Natural killer cell (primary cell): ENCODE results near the gene RAC2. TPM values are rescaled to one million over a fixed set of nuclear protein-coding genes. Genes with fewer than 3 reads are reported as not detected.

Experiments used
- ATAC-seq, 3 donors: fragments of 150-1000 bp in 2 of 3; fragments of 200-7000 bp in 1 of 3; cut with Tn5 transposase; 1 replicate in 1 of 3; 2 replicates in 2 of 3; pipeline ENCODE4 v1.10.0; 2021; ENCODE audit warnings: mild to moderate bottlenecking in 2 of 3, moderate library complexity in 2 of 3
- DNase-seq, 2 donors: peaks; one replicate each; pipeline versions ENCODE4 v3.0.0 to v3.0.0-alpha.2; 2013 to 2021; ENCODE audit warnings: mixed read lengths in 1 of 2
- H3K27ac ChIP-seq: one replicate; pipeline ENCODE4 v1.5.1; 2013; ENCODE audit warnings: mild to moderate bottlenecking, low read length
- H3K27me3 ChIP-seq: one replicate; pipeline ENCODE4 v1.6.1; 2013; ENCODE audit warnings: low read length; ENCODE audit not compliant: control insufficient read depth, insufficient read depth
- H3K36me3 ChIP-seq: one replicate; pipeline ENCODE4 v1.6.1; 2013; ENCODE audit warnings: low read length; ENCODE audit not compliant: control insufficient read depth, insufficient read depth
- H3K4me1 ChIP-seq: one replicate; pipeline ENCODE4 v1.6.1; 2013; ENCODE audit warnings: low read length; ENCODE audit not compliant: control insufficient read depth, insufficient read depth
- H3K4me3 ChIP-seq: one replicate; pipeline ENCODE4 v1.5.1; 2013; ENCODE audit warnings: low read length
- H3K9me3 ChIP-seq: one replicate; pipeline ENCODE4 v1.6.1; 2013; ENCODE audit warnings: low read length; ENCODE audit not compliant: control insufficient read depth, insufficient read depth
- H3K27ac Mint-ChIP-seq, 2 donors: one replicate each; pipeline ENCODE4 v1.8.0; 2022; ENCODE audit warnings: mild to moderate bottlenecking in 2 of 2, mixed read lengths in 2 of 2, moderate library complexity in 1 of 2
- H3K27me3 Mint-ChIP-seq, 2 donors: one replicate each; pipeline ENCODE4 v1.8.0; 2022; ENCODE audit warnings: low read depth in 2 of 2, mixed read lengths in 2 of 2
- H3K36me3 Mint-ChIP-seq: one replicate; pipeline ENCODE4 v1.8.0; 2022; ENCODE audit warnings: mixed read lengths
- H3K4me1 Mint-ChIP-seq, 2 donors: one replicate each; pipeline ENCODE4 v1.8.0; 2022; ENCODE audit warnings: mixed read lengths in 2 of 2
- H3K4me3 Mint-ChIP-seq: one replicate; pipeline ENCODE4 v1.8.0; 2022; ENCODE audit warnings: mild to moderate bottlenecking, moderate library complexity, mixed read lengths
- H3K9me3 Mint-ChIP-seq, 2 donors: one replicate each; pipeline ENCODE4 v1.8.0; 2022; ENCODE audit warnings: mixed read lengths in 2 of 2
- WGBS: methylation state at CpG from one replicate; pipeline ENCODE4 v1.1.7; 2013; ENCODE audit warnings: missing lambda C conversion rate; ENCODE audit not compliant: insufficient coverage; 5-methylcytosine and 5-hydroxymethylcytosine counted together
- intact Hi-C: fragments of 100-400 bp; cut with micrococcal nuclease; formaldehyde crosslinking; loops from one replicate; pipeline ENCODE4 v1.14.2; 2022
- total RNA-seq, 4 donors: library from RNA; stranded (reverse); fragments of 120-200 nt in 1 of 4; gene quantifications; one replicate each; pipeline versions ENCODE4 v1.2.3 to v1.2.4, GENCODE V29; 2013 to 2022
- TF ChIP-seq, protein P1 (sequence below): fragments of 200-600 bp; IDR thresholded peaks from one replicate; pipeline ENCODE4 v1.8.0; 2022; ENCODE audit warnings: antibody characterized with exemption

Gene RAC2
- total RNA-seq, 3 donors from 2014 or later (not counting 1 experiment from before 2014, with no cell fraction given): 647 to 744 (median 741) TPM

DNA sequence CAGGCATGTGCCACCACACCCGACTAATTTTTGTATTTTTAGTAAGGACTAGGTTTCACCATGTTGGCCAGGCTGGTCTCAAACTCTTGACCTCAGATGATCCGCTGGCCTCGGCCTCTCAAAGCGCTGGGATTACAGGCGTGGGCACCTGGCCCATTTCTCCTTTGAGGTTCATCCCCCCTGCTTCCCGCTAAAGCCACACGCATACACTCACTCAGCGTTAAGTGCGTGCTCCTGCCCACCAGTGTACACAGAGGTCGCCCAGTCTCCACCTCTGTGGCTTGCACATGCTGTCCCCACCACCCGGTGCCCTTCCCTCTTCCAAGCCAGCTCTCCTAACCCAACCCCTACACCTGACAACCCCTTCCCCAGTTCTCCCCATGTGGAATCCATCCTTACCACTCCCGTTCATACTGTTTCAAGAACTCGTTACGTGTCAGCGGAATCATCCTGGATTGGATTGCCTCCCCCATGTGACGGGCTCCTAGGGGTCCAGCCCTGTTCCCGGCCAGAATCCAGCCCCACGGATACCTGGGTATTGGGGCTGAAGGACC, 22.6 kb upstream of the RAC2 start:
- no peaks in the 10 kb centered on the region for H3K36me3 ChIP-seq
- Mint-ChIP-seq H3K27me3 (peaks cover 0 to 6% of the 10 kb centered on the region in 2 donors), H3K4me3 (peak overlapping the region; percentile 89), H3K4me1 (peaks cover 24% of the 10 kb centered on the region in 2 donors), H3K27ac (peak overlapping the region; percentile 88 to 96), H3K36me3 (no peaks in the 10 kb centered on the region), H3K9me3 (no peaks in the 10 kb centered on the region)
- H3K27me3 ChIP-seq: no peaks in the 10 kb centered on the region
- TF ChIP-seq, protein P1, sequence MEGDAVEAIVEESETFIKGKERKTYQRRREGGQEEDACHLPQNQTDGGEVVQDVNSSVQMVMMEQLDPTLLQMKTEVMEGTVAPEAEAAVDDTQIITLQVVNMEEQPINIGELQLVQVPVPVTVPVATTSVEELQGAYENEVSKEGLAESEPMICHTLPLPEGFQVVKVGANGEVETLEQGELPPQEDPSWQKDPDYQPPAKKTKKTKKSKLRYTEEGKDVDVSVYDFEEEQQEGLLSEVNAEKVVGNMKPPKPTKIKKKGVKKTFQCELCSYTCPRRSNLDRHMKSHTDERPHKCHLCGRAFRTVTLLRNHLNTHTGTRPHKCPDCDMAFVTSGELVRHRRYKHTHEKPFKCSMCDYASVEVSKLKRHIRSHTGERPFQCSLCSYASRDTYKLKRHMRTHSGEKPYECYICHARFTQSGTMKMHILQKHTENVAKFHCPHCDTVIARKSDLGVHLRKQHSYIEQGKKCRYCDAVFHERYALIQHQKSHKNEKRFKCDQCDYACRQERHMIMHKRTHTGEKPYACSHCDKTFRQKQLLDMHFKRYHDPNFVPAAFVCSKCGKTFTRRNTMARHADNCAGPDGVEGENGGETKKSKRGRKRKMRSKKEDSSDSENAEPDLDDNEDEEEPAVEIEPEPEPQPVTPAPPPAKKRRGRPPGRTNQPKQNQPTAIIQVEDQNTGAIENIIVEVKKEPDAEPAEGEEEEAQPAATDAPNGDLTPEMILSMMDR: no peak
- ATAC-seq (peak in 2 of 3 donors; percentile 27 to 29), DNase-seq (no peak)
- H3K27ac ChIP-seq: peak overlapping the region; percentile 89
- H3K9me3 ChIP-seq: peaks cover 11% of the 10 kb centered on the region
- H3K4me1 ChIP-seq: peaks cover 15% of the 10 kb centered on the region
- intact Hi-C loops: loop anchor here (1.0 kb wide), 1 partner anchor 191 kb away; no protein-coding TSS in a partner anchor
- H3K4me3 ChIP-seq: peak overlapping the region; percentile 67
- WGBS: 42% methylated on average over 18 of the region's 18 CpGs

DNA sequence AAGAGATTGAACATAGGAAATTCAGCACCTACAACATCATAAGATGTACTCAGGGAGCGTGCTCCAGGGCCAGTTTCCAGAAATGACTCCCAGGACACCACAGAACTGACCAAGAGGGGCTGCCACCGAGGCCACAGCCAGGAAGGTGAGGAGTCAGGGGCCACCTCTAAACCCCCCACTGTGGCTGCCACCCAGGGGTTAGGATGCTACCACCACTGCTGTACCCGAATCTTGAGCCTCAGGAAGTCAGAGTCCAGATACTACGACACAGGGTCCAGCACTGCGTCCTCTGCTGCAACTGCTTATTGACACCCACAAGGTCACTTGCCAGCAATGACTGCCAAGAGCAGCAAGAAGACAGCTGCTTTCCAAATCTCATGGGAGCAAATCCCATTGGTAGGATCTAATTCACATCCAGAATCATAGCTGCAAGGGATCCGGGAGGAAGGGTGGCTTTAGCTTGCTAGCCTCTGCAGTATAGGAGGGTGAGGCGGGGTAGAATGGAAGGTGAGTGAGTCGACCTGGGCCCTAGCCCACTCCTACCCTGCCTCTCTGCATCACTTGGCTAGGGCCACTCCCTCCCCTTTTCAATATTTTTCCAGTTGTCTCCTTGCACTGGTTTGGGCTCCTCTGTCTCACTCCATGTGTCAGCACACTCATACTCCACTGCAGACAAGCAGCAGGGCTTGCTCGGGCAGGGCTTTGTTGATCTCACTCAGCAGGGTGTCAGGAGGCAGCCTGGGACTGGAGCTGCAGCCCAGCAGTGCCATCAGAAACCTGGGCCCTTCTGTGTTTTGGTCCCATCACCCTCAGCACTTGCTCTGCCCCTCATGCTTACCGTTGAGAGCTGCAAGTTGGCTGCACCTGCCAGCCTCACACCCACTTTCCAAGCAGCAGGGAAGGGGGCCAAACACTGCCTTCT, 20.2 kb upstream of the RAC2 start:
- H3K27ac Mint-ChIP-seq: no peak overlapping the region
- Histone ChIP-seq H3K4me3 (no peak overlapping the region), H3K9me3 (peaks cover 11% of the 10 kb centered on the region), H3K27me3 (no peaks in the 10 kb centered on the region), H3K36me3 (no peaks in the 10 kb centered on the region), H3K27ac (no peak overlapping the region), H3K4me1 (peaks cover 33% of the 10 kb centered on the region)
- no peak overlapping the region for H3K4me3 Mint-ChIP-seq
- H3K27me3 Mint-ChIP-seq: peaks cover 0 to 9% of the 10 kb centered on the region in 2 donors
- peaks cover 27 to 35% of the 10 kb centered on the region in 2 donors for H3K4me1 Mint-ChIP-seq
- no peaks in the 10 kb centered on the region for H3K9me3 Mint-ChIP-seq
- TF ChIP-seq, protein P1: no peak
- 94% methylated on average over 10 of the region's 10 CpGs for whole genome bisulfite sequencing
- H3K36me3 Mint-ChIP-seq: no peaks in the 10 kb centered on the region
- DNase-seq: no peak
- intact Hi-C loops: loop anchor here (5.0 kb wide), 1 partner anchor 37 kb away; no protein-coding TSS in a partner anchor
- ATAC-seq: no peak

DNA sequence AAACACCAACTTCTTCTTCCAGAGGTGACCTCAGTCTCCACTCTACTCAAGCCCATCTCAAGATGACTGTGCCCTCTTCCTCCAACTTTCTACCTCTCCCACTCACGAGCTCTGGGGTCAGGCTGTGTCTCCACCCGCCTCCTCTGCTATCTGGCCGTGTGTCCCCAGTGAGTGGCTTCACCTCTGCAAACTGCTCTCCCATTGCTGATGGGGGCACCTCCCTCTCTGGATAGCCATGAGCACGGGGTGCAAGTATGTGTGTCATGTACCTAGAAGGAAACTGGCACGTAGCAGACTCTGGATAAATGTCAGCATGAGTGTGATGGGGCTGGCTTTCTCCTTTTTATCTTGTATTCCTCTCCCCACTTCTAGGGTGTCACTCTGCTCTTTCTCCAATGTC, 18.3 kb upstream of the RAC2 start:
- intact Hi-C loops: loop anchor here (5.0 kb wide), 1 partner anchor 35 kb away; no protein-coding TSS in a partner anchor
- no peak overlapping the region for H3K27ac ChIP-seq
- H3K36me3 ChIP-seq: no peaks in the 10 kb centered on the region
- Mint-ChIP-seq H3K4me3 (no peak overlapping the region), H3K27me3 (peaks cover 0 to 9% of the 10 kb centered on the region in 2 donors), H3K27ac (no peak overlapping the region), H3K36me3 (no peaks in the 10 kb centered on the region), H3K9me3 (no peaks in the 10 kb centered on the region), H3K4me1 (peaks cover 18 to 26% of the 10 kb centered on the region in 2 donors)
- peaks cover 32% of the 10 kb centered on the region for H3K4me1 ChIP-seq
- no peaks in the 10 kb centered on the region for H3K27me3 ChIP-seq
- no peak overlapping the region for H3K4me3 ChIP-seq
- WGBS: 81% methylated on average over 5 of the region's 5 CpGs
- no peak for ATAC-seq
- DNase-seq: no peak
- TF ChIP-seq, protein P1: no peak
- peaks cover 11% of the 10 kb centered on the region for H3K9me3 ChIP-seq
